ENCODE data around the gene NKIRAS1.
"Not testable (repeated sequence)": the region's sequence is repeated elsewhere in the genome, so short reads cannot be mapped to it uniquely, and the experiment has no call there.

Gene NKIRAS1

DNA sequence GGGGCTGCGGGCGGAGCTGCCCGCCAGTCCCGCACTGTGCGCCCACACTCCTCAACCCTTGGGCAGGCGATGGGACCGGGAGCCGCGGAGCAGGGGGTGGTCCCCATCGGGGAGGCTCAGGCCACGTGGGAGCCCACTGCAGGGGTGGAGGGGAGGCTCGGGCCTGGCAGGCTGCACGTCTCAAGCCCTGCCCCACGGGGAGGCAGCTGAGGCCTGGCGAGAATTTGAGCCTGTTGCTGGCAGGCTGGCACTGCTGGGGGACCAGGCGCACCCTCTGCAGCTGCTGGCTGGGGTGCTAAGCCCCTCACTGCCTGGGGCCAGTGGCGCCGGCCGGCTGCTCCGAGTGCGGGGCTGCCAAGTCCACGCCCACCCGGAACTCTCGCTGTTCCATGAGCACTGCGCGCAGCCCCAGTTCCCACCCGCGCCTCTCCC lies 34.3 kb downstream of the NKIRAS1 start:
- TF ChIP-seq GABPA (IDR thresholded peaks at IDR 0.05; ENCODE audit: low read depth) (no peak), REST (IDR thresholded peaks at IDR 0.05; ENCODE audit: insufficient replicate concordance, low read depth) (no peak), CTCF (IDR thresholded peaks at IDR 0.05; ENCODE audit: insufficient read depth, low read length) (no peak), SPI1 (IDR thresholded peaks at IDR 0.05; ENCODE audit: borderline replicate concordance, low read depth) (no peak), POLR2AphosphoS5 (IDR thresholded peaks at IDR 0.05; ENCODE audit: low read depth) (no peak)
- no peaks in the 10 kb centered on the region for H3K27me3 ChIP-seq (ENCODE audit: insufficient read depth, poor library complexity, severe bottlenecking)
- no peak overlapping the region for H3K4me3 ChIP-seq (replicated peaks; ENCODE audit: insufficient read depth, low read length)
- no peak overlapping the region for H3K27ac ChIP-seq (replicated peaks)
- no peak for DNase-seq (ENCODE audit: low read depth in 1 of 2, low spot score in 1 of 2)

GRCh38 chr3:23881993-23882392 lies 34.8 kb downstream of the NKIRAS1 start:
- not testable (repeated sequence) for H3K27ac ChIP-seq (replicated peaks); H3K27me3 ChIP-seq (ENCODE audit: insufficient read depth, poor library complexity, severe bottlenecking); DNase-seq (ENCODE audit: low read depth in 1 of 2, low spot score in 1 of 2); H3K4me3 ChIP-seq (replicated peaks; ENCODE audit: insufficient read depth, low read length)

DNA sequence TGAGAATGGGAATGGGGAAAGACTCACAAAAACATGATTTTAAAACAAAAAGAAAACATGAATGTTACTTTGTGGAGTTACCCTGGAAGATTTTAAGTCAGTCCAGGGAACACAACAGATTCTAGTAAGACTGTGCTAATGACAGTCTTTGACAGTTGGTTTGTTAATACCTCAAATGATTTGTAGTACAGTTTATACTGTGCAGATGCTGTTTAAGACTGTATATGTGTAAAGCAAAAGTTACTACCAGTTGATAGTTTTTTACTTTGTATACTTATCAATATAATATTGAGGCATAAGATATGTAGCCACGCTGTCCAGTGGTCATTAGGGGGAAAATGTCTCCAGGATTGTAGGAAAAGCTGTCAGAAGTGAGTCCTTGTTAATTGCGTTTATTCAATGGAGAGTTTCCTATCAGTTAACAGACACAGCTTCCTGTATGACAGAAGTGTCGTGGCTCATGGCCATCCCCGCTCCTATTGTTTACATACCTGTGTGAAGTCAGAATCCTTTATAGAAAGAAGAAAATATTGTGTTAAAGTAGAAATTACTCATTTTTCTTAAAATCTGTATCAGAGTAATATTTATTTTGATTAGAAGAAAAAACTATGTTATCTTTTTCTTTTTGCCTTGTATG lies 36.0 kb downstream of the NKIRAS1 start:
- Histone ChIP-seq H3K27ac (replicated peaks) (no peak overlapping the region), H3K27me3 (ENCODE audit: insufficient read depth, poor library complexity, severe bottlenecking) (no peaks in the 10 kb centered on the region), H3K4me3 (replicated peaks; ENCODE audit: insufficient read depth, low read length) (no peak overlapping the region)
- TF ChIP-seq CTCF (IDR thresholded peaks at IDR 0.05; ENCODE audit: insufficient read depth, low read length) (no peak), GABPA (IDR thresholded peaks at IDR 0.05; ENCODE audit: low read depth) (no peak), REST (IDR thresholded peaks at IDR 0.05; ENCODE audit: insufficient replicate concordance, low read depth) (no peak), POLR2AphosphoS5 (IDR thresholded peaks at IDR 0.05; ENCODE audit: low read depth) (no peak), SPI1 (IDR thresholded peaks at IDR 0.05; ENCODE audit: borderline replicate concordance, low read depth) (no peak)
- no peak for DNase-seq (ENCODE audit: low read depth in 1 of 2, low spot score in 1 of 2)

DNA sequence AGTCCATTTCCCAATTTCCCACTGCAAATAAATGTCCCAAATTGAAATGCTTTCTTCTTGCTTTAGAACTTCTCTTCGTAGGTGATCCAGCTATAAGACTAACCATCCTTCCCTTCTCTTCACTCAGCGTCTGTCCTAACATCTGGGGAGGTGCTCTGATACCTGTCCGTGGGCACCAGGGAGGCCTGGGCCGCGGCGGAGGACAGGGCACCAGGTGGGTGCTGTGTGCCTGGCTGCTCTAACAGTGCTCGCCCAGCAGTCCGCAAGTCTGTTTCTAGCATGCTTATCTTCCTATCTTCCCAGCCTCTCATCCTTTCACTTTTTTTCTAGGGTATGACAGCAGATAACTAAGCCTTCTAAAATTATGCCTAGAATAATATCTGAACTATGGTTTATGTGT lies 37.3 kb downstream of the NKIRAS1 start:
- no peak for TF ChIP-seq POLR2AphosphoS5 (IDR thresholded peaks at IDR 0.05; ENCODE audit: low read depth)
- no peak for TF ChIP-seq REST (IDR thresholded peaks at IDR 0.05; ENCODE audit: insufficient replicate concordance, low read depth)
- no peak for TF ChIP-seq GABPA (IDR thresholded peaks at IDR 0.05; ENCODE audit: low read depth)
- Histone ChIP-seq H3K4me3 (replicated peaks; ENCODE audit: insufficient read depth, low read length) (no peak overlapping the region), H3K27me3 (ENCODE audit: insufficient read depth, poor library complexity, severe bottlenecking) (no peaks in the 10 kb centered on the region), H3K27ac (replicated peaks) (no peak overlapping the region)
- DNase-seq (ENCODE audit: low read depth in 1 of 2, low spot score in 1 of 2): no peak
